GM10248 (cell line): Measurements from ENCODE around the gene CPXM2.

Source experiments
- CTCF ChIA-PET: fragments of 300-600 bp; sonication (Branson Sonifier 250); formaldehyde crosslinking; extraction: SDS; loops from one replicate; lab custom pipeline; 2021; ENCODE audit warnings: antibody characterized with exemption; lab: Yijun Ruan, JAX
- POLR2A ChIA-PET: fragments of 350-650 bp; sonication (Branson Sonifier 250); formaldehyde crosslinking; extraction: SDS; loops from one replicate; lab custom pipeline; 2020; ENCODE audit warnings: antibody characterized with exemption; lab: Yijun Ruan, JAX
- DNase-seq: peaks from one replicate; pipeline ENCODE4 v3.0.0; 2012; ENCODE audit errors: extremely low spot score
- TF ChIP-seq, protein P1 (sequence below): IDR thresholded peaks from 2 replicates; pipeline ENCODE4 v1.5.1; 2012; ENCODE audit warnings: mild to moderate bottlenecking, low read depth; ENCODE audit errors: extremely low read depth, missing control alignments, control extremely low read depth

CPXM2 gene

DNA sequence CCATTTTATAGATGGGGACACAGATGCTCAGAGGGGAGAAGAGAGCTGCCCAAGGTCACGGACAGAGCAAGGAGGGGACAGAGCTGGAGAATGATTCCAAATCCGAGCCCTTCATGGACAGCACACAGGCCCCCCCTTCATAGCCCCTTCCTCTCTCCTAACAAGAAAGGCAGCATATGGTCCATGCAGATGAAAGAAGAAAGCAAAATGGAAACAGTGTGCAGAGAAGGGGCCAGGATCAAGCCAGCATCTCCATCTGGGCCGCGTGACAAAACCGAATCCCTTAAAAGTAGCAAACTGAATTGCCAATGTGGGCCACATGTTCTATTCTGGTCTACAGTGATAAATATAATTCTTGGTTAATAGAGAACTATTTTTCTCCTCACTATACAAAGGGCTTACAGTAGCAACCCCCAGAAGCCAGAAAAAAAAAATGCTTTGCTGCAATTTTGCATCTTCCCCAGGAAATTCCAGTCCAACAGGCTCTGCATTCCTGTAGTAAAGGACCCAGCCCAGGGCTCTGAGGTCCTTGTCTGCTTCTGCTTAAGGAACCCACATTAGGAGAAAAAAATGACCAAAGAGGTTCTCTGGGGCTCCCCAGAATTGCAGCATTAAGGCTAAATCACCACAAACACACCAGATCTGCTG lies 7.8 kb downstream of the CPXM2 start:
- ChIA-PET POLR2A (no interaction called here), CTCF (no interaction called here)
- no peak for DNase-seq
- TF ChIP-seq, protein P1, sequence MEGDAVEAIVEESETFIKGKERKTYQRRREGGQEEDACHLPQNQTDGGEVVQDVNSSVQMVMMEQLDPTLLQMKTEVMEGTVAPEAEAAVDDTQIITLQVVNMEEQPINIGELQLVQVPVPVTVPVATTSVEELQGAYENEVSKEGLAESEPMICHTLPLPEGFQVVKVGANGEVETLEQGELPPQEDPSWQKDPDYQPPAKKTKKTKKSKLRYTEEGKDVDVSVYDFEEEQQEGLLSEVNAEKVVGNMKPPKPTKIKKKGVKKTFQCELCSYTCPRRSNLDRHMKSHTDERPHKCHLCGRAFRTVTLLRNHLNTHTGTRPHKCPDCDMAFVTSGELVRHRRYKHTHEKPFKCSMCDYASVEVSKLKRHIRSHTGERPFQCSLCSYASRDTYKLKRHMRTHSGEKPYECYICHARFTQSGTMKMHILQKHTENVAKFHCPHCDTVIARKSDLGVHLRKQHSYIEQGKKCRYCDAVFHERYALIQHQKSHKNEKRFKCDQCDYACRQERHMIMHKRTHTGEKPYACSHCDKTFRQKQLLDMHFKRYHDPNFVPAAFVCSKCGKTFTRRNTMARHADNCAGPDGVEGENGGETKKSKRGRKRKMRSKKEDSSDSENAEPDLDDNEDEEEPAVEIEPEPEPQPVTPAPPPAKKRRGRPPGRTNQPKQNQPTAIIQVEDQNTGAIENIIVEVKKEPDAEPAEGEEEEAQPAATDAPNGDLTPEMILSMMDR = no peak

DNA sequence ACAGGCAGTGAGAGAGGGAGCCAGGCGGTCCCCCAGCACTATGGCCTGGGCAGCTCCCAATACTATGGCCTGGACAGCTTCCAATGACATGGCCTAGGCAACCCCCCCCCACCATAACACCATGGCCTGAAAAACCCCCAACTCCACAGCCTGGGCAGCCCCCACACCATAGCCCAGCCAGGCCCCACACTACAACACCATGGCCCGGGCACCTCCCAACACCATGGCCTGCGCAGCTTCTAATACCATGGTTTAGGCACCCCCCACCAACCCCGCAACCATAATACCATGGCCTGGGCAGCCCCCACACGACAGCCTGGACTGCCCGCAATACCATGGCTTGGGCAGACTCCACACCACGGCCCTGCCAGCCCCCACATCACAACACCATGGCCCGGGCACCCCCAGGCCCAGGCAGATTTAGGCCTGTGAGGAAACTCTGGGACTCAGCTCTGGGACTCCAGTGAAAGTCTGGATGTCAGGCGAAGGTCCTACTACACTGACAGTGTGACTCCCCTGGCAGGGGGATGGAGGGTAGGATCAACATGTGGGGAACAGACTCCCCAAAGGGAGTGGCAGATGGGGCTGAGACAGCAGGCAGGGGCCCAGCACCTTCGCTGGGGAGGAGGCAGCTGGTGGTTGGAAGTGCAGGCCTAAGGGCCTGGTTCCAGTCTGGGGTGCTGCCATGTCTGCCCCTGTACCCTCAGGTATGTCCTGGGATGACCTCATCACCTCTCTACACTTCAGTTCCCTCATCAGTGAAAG lies 8.7 kb downstream of the CPXM2 start:
- TF ChIP-seq, protein P1 = no peak
- DNase-seq = no peak
- ChIA-PET POLR2A (no interaction called here), CTCF (interaction anchor here (1.2 kb wide), 1 partner anchor 48 kb away, joined by 4 read pairs; no protein-coding TSS in a partner anchor)

DNA sequence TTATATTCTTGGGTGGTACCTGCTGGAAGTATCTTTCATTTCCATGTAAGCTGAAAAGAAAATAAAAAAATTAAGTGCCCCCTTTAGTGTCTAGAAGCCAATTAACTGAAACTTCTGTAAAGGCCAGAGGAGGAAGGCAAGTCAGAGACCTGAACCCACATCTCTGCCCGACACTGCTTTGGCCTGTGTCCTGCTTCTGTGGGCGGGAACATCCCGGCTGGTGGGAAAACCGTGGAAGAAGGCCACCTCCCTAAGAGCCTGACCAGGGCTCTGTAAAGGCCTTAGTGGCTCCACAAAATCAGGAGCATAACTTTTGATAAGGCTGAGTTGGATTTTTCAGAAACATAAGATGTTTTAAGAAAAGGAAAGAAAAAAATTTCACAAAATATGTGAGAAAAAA lies 9.4 kb downstream of the CPXM2 start:
- CTCF ChIA-PET = interaction anchor here (1.2 to 1.7 kb wide), 2 partner anchors 9 to 47 kb away, joined by 3 to 4 read pairs; no protein-coding TSS in a partner anchor
- TF ChIP-seq, protein P1 = no peak
- no peak for DNase-seq
- POLR2A ChIA-PET = no interaction called here

DNA sequence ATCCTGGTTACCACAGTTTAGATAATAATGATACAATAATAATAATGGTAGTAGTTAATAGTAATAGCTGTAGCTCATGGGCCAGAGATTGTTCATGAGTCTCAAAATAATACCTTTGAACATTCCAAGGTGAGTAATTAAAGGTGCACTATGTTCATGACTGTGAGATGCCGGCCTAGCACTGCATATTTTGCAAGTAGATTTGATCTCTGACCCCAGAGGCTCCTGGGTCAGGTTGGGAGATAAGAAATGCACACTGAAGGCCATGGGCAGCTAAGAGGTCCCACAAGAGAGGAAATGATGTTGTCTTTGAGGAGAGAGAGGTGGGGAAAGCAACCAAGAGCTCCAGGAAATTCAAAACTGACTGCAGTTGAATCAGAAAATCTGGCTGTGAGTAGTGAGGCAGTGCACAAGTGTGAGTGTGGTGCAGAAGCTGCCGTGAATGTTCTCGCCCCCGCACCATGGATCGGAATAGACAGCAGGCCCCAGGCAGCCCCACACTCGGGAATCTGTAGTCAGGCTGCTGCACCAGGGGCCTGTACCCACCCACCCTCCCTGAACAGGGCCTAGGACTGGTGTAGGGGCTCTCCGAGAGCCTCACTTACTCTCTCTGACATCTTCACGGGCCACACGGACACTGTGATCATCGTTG lies 11.9 kb downstream of the CPXM2 start:
- ChIA-PET CTCF (interaction anchor here (1.3 kb wide), 1 partner anchor 22 kb away, joined by 3 read pairs; no protein-coding TSS in a partner anchor), POLR2A (no interaction called here)
- TF ChIP-seq, protein P1 = no peak
- DNase-seq = no peak

DNA sequence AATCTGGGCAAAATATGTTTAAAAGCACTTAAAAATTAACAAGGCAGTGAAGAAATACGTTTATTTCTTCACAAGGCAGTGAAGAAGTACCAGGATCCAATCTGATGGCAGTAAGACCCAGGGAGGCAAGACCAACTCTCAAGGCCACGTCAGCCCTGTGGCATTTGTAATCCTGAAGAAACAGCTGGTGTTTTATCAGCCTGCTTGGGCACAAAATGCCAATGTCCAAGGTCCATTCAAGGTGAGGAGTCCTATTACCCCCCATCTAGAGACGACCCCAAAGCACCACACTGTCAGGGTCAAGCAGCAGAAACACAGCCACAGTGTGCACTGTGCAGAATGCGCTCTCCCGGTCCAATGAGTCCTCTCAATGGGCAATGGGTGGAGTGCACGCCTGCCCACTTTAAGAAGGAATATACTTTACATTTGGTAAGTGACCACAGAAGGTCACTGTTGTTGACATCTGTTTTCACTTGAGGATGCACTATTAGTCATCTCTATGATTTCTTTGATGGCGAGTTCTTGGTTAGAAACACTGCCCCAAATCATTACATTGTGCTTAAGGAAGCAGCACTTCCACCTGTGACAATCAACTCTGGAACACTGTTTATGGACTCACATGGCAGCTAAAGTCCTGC lies 12.8 kb downstream of the CPXM2 start:
- ChIA-PET CTCF (interaction anchor here (0.7 to 1.6 kb wide), 3 partner anchors 10 to 23 kb away, joined by 3 read pairs; no protein-coding TSS in a partner anchor), POLR2A (no interaction called here)
- TF ChIP-seq, protein P1 = no peak
- no peak for DNase-seq

DNA sequence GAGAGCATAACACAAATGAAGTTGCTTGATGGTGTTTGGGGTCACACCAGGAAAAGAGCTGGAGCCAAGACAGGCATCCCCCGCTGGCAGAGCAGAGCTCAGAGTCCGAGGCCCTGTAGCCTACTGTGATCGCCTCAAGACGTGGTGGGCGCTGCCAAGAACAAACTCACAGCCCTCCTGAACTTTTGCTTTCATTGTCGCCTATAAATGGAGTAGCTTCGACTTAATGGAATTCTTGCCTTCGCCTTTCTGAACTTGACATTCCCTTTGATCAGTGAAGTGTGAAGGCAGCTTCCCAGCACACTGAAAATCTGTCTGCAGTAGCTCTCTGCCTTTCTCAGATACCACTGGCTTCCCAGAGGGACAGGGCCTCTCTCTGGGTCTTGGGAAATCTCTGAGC lies 21.3 kb downstream of the CPXM2 start:
- CTCF ChIA-PET = no interaction called here

More for the DNA sequence above, 21.3 kb downstream of the CPXM2 start:
- DNase-seq = no peak
- POLR2A ChIA-PET = no interaction called here
- TF ChIP-seq, protein P1 = no peak
